A673 (cell line): ENCODE results near the gene GTF2E1. TPM values are rescaled to one million over a fixed set of nuclear protein-coding genes. Genes with fewer than 3 reads are reported as not detected.
"Not testable (repeated sequence)": the region's sequence is repeated elsewhere in the genome, so short reads cannot be mapped to it uniquely, and the experiment has no call there.

Experiments
- BruUV-seq: library from RNA; stranded (reverse); fragments of 400-500 nt; replicated peaks from 2 replicates; lab custom pipeline; 2021; lab: Mats Ljungman, UMichigan
- CTCF ChIA-PET: fragments of 300-600 bp; sonication (Branson Sonifier 250); formaldehyde crosslinking; loops from one replicate; lab custom pipeline; 2022; ENCODE audit warnings: antibody characterized with exemption; lab: Charles Lee
- POLR2A ChIA-PET: fragments of 300-600 bp; sonication (Branson Sonifier 250); formaldehyde crosslinking; loops from one replicate; lab custom pipeline; 2022; ENCODE audit warnings: antibody characterized with exemption; ENCODE audit not compliant: low non-redundant PET; lab: Charles Lee
- DNase-seq: peaks from one replicate; pipeline ENCODE4 v3.0.0-alpha.2; 2015; ENCODE audit warnings: low spot score
- H3K27ac ChIP-seq: fragments of 200-600 bp; sonication (generic); 2 replicates; pipeline ENCODE4 v1.5.1; 2016; ENCODE audit warnings: mixed run types, low read depth, mild to moderate bottlenecking, mixed read lengths, antibody characterized with exemption, low read length; ENCODE audit not compliant: poor library complexity, severe bottlenecking
- H3K27me3 ChIP-seq: fragments of 200-600 bp; sonication (generic); replicated peaks from 2 replicates; pipeline ENCODE4 v1.6.1; 2017; ENCODE audit warnings: mixed run types, low read depth, mild to moderate bottlenecking, mixed read lengths, antibody characterized with exemption, low read length; ENCODE audit not compliant: insufficient read depth, poor library complexity
- H3K36me3 ChIP-seq: fragments of 200-600 bp; sonication (generic); 2 replicates; pipeline ENCODE4 v1.6.1; 2016; ENCODE audit warnings: mixed run types, mild to moderate bottlenecking, mixed read lengths, antibody characterized with exemption, low read length; ENCODE audit not compliant: insufficient read depth, poor library complexity, severe bottlenecking
- H3K4me1 ChIP-seq: fragments of 200-600 bp; sonication (generic); 2 replicates; pipeline ENCODE4 v1.6.1; 2017; ENCODE audit warnings: mixed run types, mild to moderate bottlenecking, mixed read lengths, antibody characterized with exemption, low read length; ENCODE audit not compliant: insufficient read depth, poor library complexity, severe bottlenecking
- H3K4me3 ChIP-seq: fragments of 200-600 bp; sonication (generic); 2 replicates; pipeline ENCODE4 v1.5.1; 2016; ENCODE audit warnings: low read depth, mixed run types, mild to moderate bottlenecking, mixed read lengths, low read length; ENCODE audit not compliant: poor library complexity, severe bottlenecking
- H3K9me3 ChIP-seq: fragments of 200-600 bp; sonication (generic); 2 replicates; pipeline ENCODE4 v1.6.1; 2016; ENCODE audit warnings: mixed run types, low read depth, mild to moderate bottlenecking, mixed read lengths, antibody characterized with exemption, low read length; ENCODE audit not compliant: poor library complexity, severe bottlenecking
- CTCF ChIP-seq: fragments of 300-800, 200-600 bp; sonication (generic); conservative IDR thresholded peaks from 2 replicates; pipeline ENCODE4 v1.5.1; 2017; ENCODE audit warnings: low read depth, mild to moderate bottlenecking, antibody characterized with exemption, low read length, moderate library complexity, mixed read lengths
- EZH2 ChIP-seq: fragments of 200-600 bp; sonication (generic); IDR thresholded peaks from 2 replicates; pipeline ENCODE4 v1.6.1; 2017; ENCODE audit warnings: borderline replicate concordance, low read depth, mild to moderate bottlenecking, mixed read lengths, antibody characterized with exemption, low read length; ENCODE audit not compliant: poor library complexity, severe bottlenecking
- intact Hi-C: fragments of 100-400 bp; cut with micrococcal nuclease; formaldehyde crosslinking; loops from one replicate; pipeline ENCODE4 v1.10.0; 2022; ENCODE audit not compliant: unreplicated experiment
- total RNA-seq: library from RNA; stranded (reverse); gene quantifications from 2 replicates; pipeline ENCODE4 v1.2.3, GENCODE V29; 2021

The GTF2E1 gene
- total RNA-seq, 1 experiment from 2014 or later: 21.7 TPM

GRCh38 chr3:120730576-120731542 is 11.7 kb upstream of the GTF2E1 start:
- Histone ChIP-seq H3K4me1 (no peaks in the 10 kb centered on the region), H3K9me3 (no peaks in the 10 kb centered on the region), H3K36me3 (no peaks in the 10 kb centered on the region), H3K4me3 (no peak overlapping the region), H3K27me3 (no peaks in the 10 kb centered on the region), H3K27ac (no peak overlapping the region)
- ChIA-PET POLR2A (no interaction called here), CTCF (interaction anchor here (0.5 kb wide), 1 partner anchor 17 kb away, joined by 8 read pairs; no protein-coding TSS in a partner anchor)
- intact Hi-C loops: no loop called here
- TF ChIP-seq EZH2 (no peak), CTCF (no peak)
- no TSS peak for BruUV-seq
- no peak for DNase-seq

GRCh38 chr3:120738006-120738405 is 4.5 kb upstream of the GTF2E1 start:
- H3K9me3 ChIP-seq, POLR2A ChIA-PET, H3K4me3 ChIP-seq, H3K27ac ChIP-seq, BruUV-seq, H3K36me3 ChIP-seq, H3K27me3 ChIP-seq, intact Hi-C loops, CTCF ChIA-PET, H3K4me1 ChIP-seq, DNase-seq: not testable (repeated sequence)

DNA sequence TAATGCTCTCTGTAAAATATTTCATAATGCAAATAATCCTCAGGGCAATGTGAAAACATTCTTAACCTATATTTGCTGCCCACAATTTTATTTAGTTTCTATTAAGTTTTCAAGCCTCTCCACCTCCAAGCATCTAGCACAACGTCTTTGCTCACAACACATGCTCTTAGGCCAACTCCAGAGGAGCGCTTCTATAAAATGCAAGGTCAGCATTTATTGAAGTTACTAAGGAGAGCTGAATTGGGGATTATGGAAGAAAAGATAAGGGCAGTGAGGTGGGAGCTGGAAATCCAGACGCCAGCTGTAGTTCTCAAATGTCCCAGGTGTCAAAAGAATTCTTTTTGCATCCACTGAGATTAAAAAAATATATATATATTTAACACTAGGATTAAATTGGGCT is 1.2 kb upstream of the GTF2E1 start:
- intact Hi-C loops: loop anchor here (5.0 kb wide), 2 partner anchors 64 to 144 kb away; partner anchors contain the start of gene NDUFB4
- no TSS peak for BruUV-seq
- Histone ChIP-seq H3K4me3 (peak overlapping the region; percentile 92), H3K9me3 (no peaks in the 10 kb centered on the region), H3K36me3 (peaks cover 3% of the 10 kb centered on the region), H3K27ac (peak overlapping the region; percentile 97), H3K27me3 (no peaks in the 10 kb centered on the region), H3K4me1 (peaks cover 12% of the 10 kb centered on the region)
- TF ChIP-seq CTCF (no peak), EZH2 (no peak)
- ChIA-PET CTCF (no interaction called here), POLR2A (no interaction called here)
- peak; percentile 9 for DNase-seq
